GM23248 (cell line): ENCODE measurements around the gene PRRT4.

Source experiments
- EZH2 ChIP-seq: fragments of 200-600 bp; sonication (generic); IDR thresholded peaks from 2 replicates; pipeline ENCODE4 v1.6.1; 2018; ENCODE audit warnings: antibody characterized with exemption, mild to moderate bottlenecking; ENCODE audit not compliant: insufficient read depth, poor library complexity, severe bottlenecking
- EZH2phosphoT487 ChIP-seq: fragments of 200-600 bp; sonication (generic); IDR thresholded peaks from 2 replicates; pipeline ENCODE4 v1.6.1; 2018; ENCODE audit warnings: antibody characterized with exemption, moderate library complexity, mild to moderate bottlenecking, low read depth; ENCODE audit not compliant: insufficient read depth

DNA sequence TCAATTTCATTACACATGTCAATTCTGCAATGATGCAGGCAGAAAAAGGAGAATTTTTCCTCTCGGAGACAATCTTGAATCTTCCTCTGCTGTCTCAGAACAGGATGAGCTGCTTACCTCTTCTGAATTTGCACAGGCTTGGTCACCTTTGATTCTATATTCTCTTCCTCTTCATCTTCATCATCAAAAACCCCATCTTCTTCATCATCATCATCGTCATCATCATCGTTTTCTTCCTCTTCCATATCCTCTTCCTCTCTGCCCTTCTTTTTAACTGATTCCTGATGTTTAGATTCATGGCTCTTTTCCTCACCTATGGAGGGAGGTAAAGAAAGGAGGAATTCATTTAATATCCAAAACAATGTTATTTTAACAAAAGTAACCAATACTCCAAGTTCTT is 25.8 kb downstream of the PRRT4 start:
- TF ChIP-seq EZH2 (no peak), EZH2phosphoT487 (no peak)
